Mucosa of descending colon (tissue), 3 donors: ENCODE results near the gene MAML1. TPM values are rescaled to one million over a fixed set of nuclear protein-coding genes. Genes with fewer than 3 reads are reported as not detected.

Experiments
- ATAC-seq: fragments of 200-7000 bp; cut with Tn5 transposase; one replicate; pipeline ENCODE4 v1.9.1; 2020; ENCODE audit warnings: mild to moderate bottlenecking, moderate library complexity
- DNase-seq, 3 donors: peaks; one replicate each; pipeline ENCODE4 v3.0.0-alpha.2; 2020
- H3K36me3 ChIP-seq: fragments of 200-600 bp; one replicate; pipeline ENCODE4 v1.8.0; 2021; ENCODE audit warnings: low read depth, mild to moderate bottlenecking
- H3K4me1 ChIP-seq: fragments of 200-600 bp; one replicate; pipeline ENCODE4 v1.8.0; 2021; ENCODE audit warnings: low read depth, mild to moderate bottlenecking
- H3K4me3 ChIP-seq: fragments of 200-600 bp; one replicate; pipeline ENCODE4 v1.8.0; 2021; ENCODE audit warnings: mild to moderate bottlenecking
- H3K9me3 ChIP-seq: fragments of 200-600 bp; one replicate; pipeline ENCODE4 v1.8.0; 2021; ENCODE audit warnings: mild to moderate bottlenecking
- CTCF ChIP-seq: fragments of 200-600 bp; IDR thresholded peaks from one replicate; pipeline ENCODE4 v1.8.0; 2022; ENCODE audit warnings: antibody characterized with exemption, mild to moderate bottlenecking
- intact Hi-C, 2 donors: fragments of 100-400 bp; cut with DNase I in 1 of 2; cut with micrococcal nuclease in 1 of 2; formaldehyde crosslinking; loops; one replicate each; pipeline versions ENCODE4 v1.11.0 to v1.11.1; 2022; cut with DNase I, micrococcal nuclease
- total RNA-seq, 3 donors: library from RNA; stranded (reverse); fragmentation: NEBNext Ultra II Directional in 2 of 3; extraction: Animal tissue kit (Norgen Biotek cat#: 25700) in 2 of 3; gene quantifications; one replicate each; pipeline versions ENCODE4 v1.2.1 to v1.2.4, GENCODE V29; 2021 to 2023
- donor health status: DM: no; HTN: no; CAD: no; lungs with moderate emphysema.
- donor health status: DM: no; HTN: no; CAD: no.
- donor health status: DM: no; HTN: yes; CAD: no.

MAML1 gene
- total RNA-seq, 3 donors from 2014 or later = 26.0 to 34.0 (median 28.6) TPM

GRCh38 chr5:179816796-179817469, 84.3 kb downstream of the MAML1 start:
- no peak for TF ChIP-seq CTCF
- DNase-seq (peak in 2 of 3 donors; percentile 68), ATAC-seq (no peak)
- peaks cover 35% of the 10 kb centered on the region for H3K4me1 ChIP-seq
- intact Hi-C loops = no loop called here
- H3K9me3 ChIP-seq = no peaks in the 10 kb centered on the region
- no peak overlapping the region for H3K4me3 ChIP-seq
- H3K36me3 ChIP-seq = no peaks in the 10 kb centered on the region

- H3K4me3 ChIP-seq = no peak overlapping the region
- H3K36me3 ChIP-seq = no peaks in the 10 kb centered on the region
- intact Hi-C loops = no loop called here
- DNase-seq (peak in 2 of 3 donors; percentile 51 to 63), ATAC-seq (no peak)
- no peaks in the 10 kb centered on the region for H3K9me3 ChIP-seq
- peaks cover 40% of the 10 kb centered on the region for H3K4me1 ChIP-seq
- TF ChIP-seq CTCF = no peak
Observed at GRCh38 chr5:179817470-179817840, 84.8 kb downstream of the MAML1 start.

- DNase-seq (peak in 2 of 3 donors; percentile 52 to 60), ATAC-seq (no peak)
- Histone ChIP-seq H3K9me3 (no peaks in the 10 kb centered on the region), H3K4me1 (peaks cover 47% of the 10 kb centered on the region), H3K4me3 (no peak overlapping the region), H3K36me3 (no peaks in the 10 kb centered on the region)
- TF ChIP-seq CTCF = no peak
- intact Hi-C loops = no loop called here
Observed at GRCh38 chr5:179817890-179818745, 85.5 kb downstream of the MAML1 start.

- Histone ChIP-seq H3K36me3 (no peaks in the 10 kb centered on the region), H3K4me1 (peaks cover 53% of the 10 kb centered on the region), H3K9me3 (no peaks in the 10 kb centered on the region), H3K4me3 (no peak overlapping the region)
- intact Hi-C loops = no loop called here
- ATAC-seq (peak; percentile 76), DNase-seq (peak; percentile 96 to 98 (median 96))
- TF ChIP-seq CTCF = no peak
Observed at GRCh38 chr5:179818746-179819295, 86.2 kb downstream of the MAML1 start.

GRCh38 chr5:179819296-179820126, 86.9 kb downstream of the MAML1 start:
- Histone ChIP-seq H3K9me3 (no peaks in the 10 kb centered on the region), H3K4me3 (no peak overlapping the region), H3K36me3 (peaks cover 3% of the 10 kb centered on the region), H3K4me1 (peaks cover 60% of the 10 kb centered on the region)
- DNase-seq (peak; percentile 71 to 88 (median 82)), ATAC-seq (peak; percentile 42)
- no peak for TF ChIP-seq CTCF
- intact Hi-C loops = no loop called here
